Activated naive CD8-positive, alpha-beta T cell treated with anti-CD3 and anti-CD28 coated beads, Interleukin-2, amount 10 ng/mL, durations not matched to agents 7 days and 5 days (primary cell): ENCODE data around the gene MIX23. TPM values are rescaled to one million over a fixed set of nuclear protein-coding genes. Genes with fewer than 3 reads are reported as not detected.

ENCODE experiments used
- ATAC-seq: fragments of 150-1000 bp; cut with Tn5 transposase; one replicate; pipeline ENCODE4 v1.10.0; 2021; ENCODE audit warnings: low read depth, moderate library complexity
- POLR2A ChIA-PET: fragments of 350-600 bp; sonication (Branson Sonifier 250); formaldehyde crosslinking; loops from one replicate; lab custom pipeline; 2021; ENCODE audit warnings: antibody characterized with exemption; lab: Charles Lee
- DNase-seq: peaks from one replicate; pipeline ENCODE4 v3.0.0; 2021
- H3K27ac Mint-ChIP-seq: one replicate; pipeline ENCODE4 v1.8.0; 2022; ENCODE audit warnings: mild to moderate bottlenecking, mixed read lengths
- H3K27me3 Mint-ChIP-seq: one replicate; pipeline ENCODE4 v1.8.0; 2022; ENCODE audit warnings: mild to moderate bottlenecking, moderate library complexity, mixed read lengths
- H3K36me3 Mint-ChIP-seq: one replicate; pipeline ENCODE4 v1.8.0; 2021; ENCODE audit warnings: mild to moderate bottlenecking, mixed read lengths
- H3K4me1 Mint-ChIP-seq: one replicate; pipeline ENCODE4 v1.8.0; 2021; ENCODE audit warnings: mixed read lengths
- H3K4me3 Mint-ChIP-seq: one replicate; pipeline ENCODE4 v1.8.0; 2022; ENCODE audit warnings: mild to moderate bottlenecking, moderate library complexity, mixed read lengths
- H3K9me3 Mint-ChIP-seq: one replicate; pipeline ENCODE4 v1.8.0; 2021; ENCODE audit warnings: mixed read lengths
- total RNA-seq, 2 experiments: library from RNA; stranded (reverse); gene quantifications; one replicate each; pipeline ENCODE4 v1.2.3, GENCODE V29; 2021

The MIX23 gene
- total RNA-seq, 2 experiments from 2014 or later, result 33.6 to 34.4 TPM

GRCh38 chr3:122407946-122408345 is 24.9 kb upstream of the MIX23 start:
- Mint-ChIP-seq H3K4me1 (peaks cover 19% of the 10 kb centered on the region), H3K27me3 (no peaks in the 10 kb centered on the region), H3K9me3 (no peaks in the 10 kb centered on the region), H3K27ac (no peak overlapping the region), H3K4me3 (no peak overlapping the region), H3K36me3 (peaks cover 34% of the 10 kb centered on the region)
- DNase-seq, result no peak
- POLR2A ChIA-PET, result no interaction called here
- no peak for ATAC-seq

- Mint-ChIP-seq H3K9me3 (no peaks in the 10 kb centered on the region), H3K27ac (no peak overlapping the region), H3K4me3 (no peak overlapping the region), H3K36me3 (peaks cover 33% of the 10 kb centered on the region), H3K4me1 (peaks cover 10% of the 10 kb centered on the region), H3K27me3 (no peaks in the 10 kb centered on the region)
- ATAC-seq (no peak), DNase-seq (no peak)
- POLR2A ChIA-PET, result no interaction called here
Measured at GRCh38 chr3:122406198-122406597, 23.2 kb upstream of the MIX23 start.

GRCh38 chr3:122405015-122405414 is 22.0 kb upstream of the MIX23 start:
- H3K9me3 Mint-ChIP-seq, result no peaks in the 10 kb centered on the region
- POLR2A ChIA-PET, result no interaction called here
- DNase-seq, result no peak
- H3K36me3 Mint-ChIP-seq, result peaks cover 32% of the 10 kb centered on the region
- peaks cover 11% of the 10 kb centered on the region for H3K4me1 Mint-ChIP-seq
- no peak overlapping the region for H3K4me3 Mint-ChIP-seq
- no peaks in the 10 kb centered on the region for H3K27me3 Mint-ChIP-seq
- no peak overlapping the region for H3K27ac Mint-ChIP-seq
- ATAC-seq, result no peak

- ATAC-seq (no peak), DNase-seq (no peak)
- Mint-ChIP-seq H3K27ac (no peak overlapping the region), H3K27me3 (no peaks in the 10 kb centered on the region), H3K4me3 (no peak overlapping the region), H3K9me3 (no peaks in the 10 kb centered on the region), H3K36me3 (peaks cover 35% of the 10 kb centered on the region), H3K4me1 (peaks cover 6% of the 10 kb centered on the region)
- POLR2A ChIA-PET, result no interaction called here
Measured at GRCh38 chr3:122403489-122403888, 20.5 kb upstream of the MIX23 start.

- peaks cover 24% of the 10 kb centered on the region for H3K4me1 Mint-ChIP-seq
- no peak for DNase-seq
- POLR2A ChIA-PET, result no interaction called here
- no peak overlapping the region for H3K4me3 Mint-ChIP-seq
- H3K27ac Mint-ChIP-seq, result no peak overlapping the region
- H3K36me3 Mint-ChIP-seq, result peaks cover 39% of the 10 kb centered on the region
- no peaks in the 10 kb centered on the region for H3K9me3 Mint-ChIP-seq
- ATAC-seq, result no peak
- no peaks in the 10 kb centered on the region for H3K27me3 Mint-ChIP-seq
Measured at GRCh38 chr3:122398920-122399319, 15.9 kb upstream of the MIX23 start.

GRCh38 chr3:122397201-122397600 is 14.2 kb upstream of the MIX23 start:
- peaks cover 26% of the 10 kb centered on the region for H3K4me1 Mint-ChIP-seq
- no peak overlapping the region for H3K4me3 Mint-ChIP-seq
- H3K27ac Mint-ChIP-seq, result no peak overlapping the region

GRCh38 chr3:122396511-122396910 is 13.5 kb upstream of the MIX23 start:
- ATAC-seq (no peak), DNase-seq (no peak)
- Mint-ChIP-seq H3K27ac (no peak overlapping the region), H3K4me3 (no peak overlapping the region), H3K4me1 (peaks cover 24% of the 10 kb centered on the region), H3K27me3 (no peaks in the 10 kb centered on the region), H3K36me3 (peaks cover 32% of the 10 kb centered on the region), H3K9me3 (no peaks in the 10 kb centered on the region)
- POLR2A ChIA-PET, result no interaction called here

More at GRCh38 chr3:122397201-122397600, 14.2 kb upstream of the MIX23 start:
- H3K9me3 Mint-ChIP-seq, result no peaks in the 10 kb centered on the region
- ATAC-seq (no peak), DNase-seq (no peak)
- POLR2A ChIA-PET, result no interaction called here
- H3K27me3 Mint-ChIP-seq, result no peaks in the 10 kb centered on the region
- peaks cover 32% of the 10 kb centered on the region for H3K36me3 Mint-ChIP-seq

- ATAC-seq (no peak), DNase-seq (no peak)
- Mint-ChIP-seq H3K27ac (no peak overlapping the region), H3K4me1 (peaks cover 23% of the 10 kb centered on the region), H3K4me3 (no peak overlapping the region), H3K9me3 (no peaks in the 10 kb centered on the region), H3K27me3 (no peaks in the 10 kb centered on the region), H3K36me3 (peaks cover 30% of the 10 kb centered on the region)
- POLR2A ChIA-PET, result no interaction called here
Measured at GRCh38 chr3:122395582-122395981, 12.6 kb upstream of the MIX23 start.

GRCh38 chr3:122394173-122394572 is 11.1 kb upstream of the MIX23 start:
- POLR2A ChIA-PET, result interaction anchor here (2.4 kb wide), 1 partner anchor 285 kb away, joined by 17 read pairs; the partner anchor contains the start of gene PARP14
- peaks cover 27% of the 10 kb centered on the region for H3K4me1 Mint-ChIP-seq
- ATAC-seq (no peak), DNase-seq (no peak)
- H3K27me3 Mint-ChIP-seq, result no peaks in the 10 kb centered on the region
- H3K9me3 Mint-ChIP-seq, result no peaks in the 10 kb centered on the region
- H3K36me3 Mint-ChIP-seq, result peaks cover 21% of the 10 kb centered on the region
- H3K4me3 Mint-ChIP-seq, result no peak overlapping the region
- H3K27ac Mint-ChIP-seq, result no peak overlapping the region

- peaks cover 32% of the 10 kb centered on the region for H3K4me1 Mint-ChIP-seq
- no peaks in the 10 kb centered on the region for H3K9me3 Mint-ChIP-seq
- H3K36me3 Mint-ChIP-seq, result peaks cover 25% of the 10 kb centered on the region
- no peaks in the 10 kb centered on the region for H3K27me3 Mint-ChIP-seq
- POLR2A ChIA-PET, result interaction anchor here (0.7 to 2.4 kb wide), 5 partner anchors 9 to 286 kb away, joined by 3 to 17 read pairs (median 4); partner anchors contain the start of genes DTX3L, FAM162A, MIX23 and PARP14
- H3K27ac Mint-ChIP-seq, result no peak overlapping the region
- ATAC-seq (no peak), DNase-seq (no peak)
- H3K4me3 Mint-ChIP-seq, result no peak overlapping the region
Measured at GRCh38 chr3:122392868-122393844, 10.1 kb upstream of the MIX23 start.

- no peak overlapping the region for H3K27ac Mint-ChIP-seq
- POLR2A ChIA-PET, result no interaction called here
Measured at GRCh38 chr3:122391681-122392446, 8.8 kb upstream of the MIX23 start.

GRCh38 chr3:122390665-122391064 is 7.6 kb upstream of the MIX23 start:
- peaks cover 43% of the 10 kb centered on the region for H3K4me1 Mint-ChIP-seq
- no peak for ATAC-seq

More at GRCh38 chr3:122391681-122392446, 8.8 kb upstream of the MIX23 start:
- H3K9me3 Mint-ChIP-seq, result no peaks in the 10 kb centered on the region
- no peak for ATAC-seq
- DNase-seq, result no peak
- peaks cover 32% of the 10 kb centered on the region for H3K36me3 Mint-ChIP-seq
- H3K27me3 Mint-ChIP-seq, result no peaks in the 10 kb centered on the region
- H3K4me3 Mint-ChIP-seq, result no peak overlapping the region
- H3K4me1 Mint-ChIP-seq, result peaks cover 39% of the 10 kb centered on the region

GRCh38 chr3:122389892-122390291 is 6.9 kb upstream of the MIX23 start:
- Mint-ChIP-seq H3K36me3 (peaks cover 30% of the 10 kb centered on the region), H3K4me3 (no peak overlapping the region), H3K27ac (no peak overlapping the region), H3K9me3 (no peaks in the 10 kb centered on the region), H3K4me1 (peaks cover 41% of the 10 kb centered on the region), H3K27me3 (no peaks in the 10 kb centered on the region)
- POLR2A ChIA-PET, result interaction anchor here (0.6 to 1.2 kb wide), 2 partner anchors 290 to 559 kb away, joined by 3 to 4 read pairs; no protein-coding TSS in a partner anchor
- DNase-seq, result no peak
- ATAC-seq, result no peak

More at GRCh38 chr3:122390665-122391064, 7.6 kb upstream of the MIX23 start:
- no peaks in the 10 kb centered on the region for H3K27me3 Mint-ChIP-seq
- no peak for DNase-seq
- H3K27ac Mint-ChIP-seq, result no peak overlapping the region
- no peak overlapping the region for H3K4me3 Mint-ChIP-seq
- no peaks in the 10 kb centered on the region for H3K9me3 Mint-ChIP-seq
- peaks cover 32% of the 10 kb centered on the region for H3K36me3 Mint-ChIP-seq
- POLR2A ChIA-PET, result interaction anchor here (1.2 kb wide), 1 partner anchor 289 kb away, joined by 4 read pairs; no protein-coding TSS in a partner anchor
